ENCODE measurements around the gene ADAMTS3. TPM values are rescaled to one million over a fixed set of nuclear protein-coding genes. Genes with fewer than 3 reads are reported as not detected.

ADAMTS3 gene
- polyA plus RNA-seq, 1 donor (not counting 4 experiments of a cell fraction or from before 2014, with no cell fraction given), result 0.09 TPM

- no peaks in the 10 kb centered on the region for H3K36me3 ChIP-seq (ENCODE audit: control insufficient read depth in 2 of 2, extremely low read depth in 1 of 2, insufficient read depth in 2 of 2, low read length in 2 of 2)
- FAIRE-seq (no peak), DNase-seq (ENCODE audit: low read depth, low spot score) (no peak)
- no peak overlapping the region for H3K4me2 ChIP-seq (ENCODE audit: control insufficient read depth, extremely low read depth, insufficient read depth, low read depth, low read length)
- H2AFZ ChIP-seq (ENCODE audit: control insufficient read depth, low read length), result no peak overlapping the region
- no peaks in the 10 kb centered on the region for H3K27me3 ChIP-seq (ENCODE audit: control insufficient read depth, extremely low read depth, insufficient read depth, low read length)
- dilution Hi-C loops (cut with MboI; ENCODE audit: extremely low pct_ligation_motif_present, low sequenced_read_pairs), result no loop called here
- H3K27ac ChIP-seq (ENCODE audit: control insufficient read depth, insufficient read depth, low read length), result no peak overlapping the region
- no peaks in the 10 kb centered on the region for H3K9me1 ChIP-seq (ENCODE audit: control insufficient read depth, extremely low read depth, insufficient read depth, low read length)
- no peaks in the 10 kb centered on the region for H3K79me2 ChIP-seq (ENCODE audit: control insufficient read depth, insufficient read depth, low read length)
- no peaks in the 10 kb centered on the region for H3K9me3 ChIP-seq (ENCODE audit: control insufficient read depth, low read depth, low read length)
- TF ChIP-seq EZH2 (IDR thresholded peaks at IDR 0.05; ENCODE audit: low read length), result no peak
- H3K4me1 ChIP-seq (ENCODE audit: control insufficient read depth, extremely low read depth, insufficient read depth, low read length), result no peaks in the 10 kb centered on the region
- H3K4me3 ChIP-seq (ENCODE audit: control insufficient read depth in 2 of 3, extremely low read depth in 1 of 3, insufficient read depth in 2 of 3, low read depth in 1 of 3, low read length in 3 of 3), result no peak overlapping the region
- no peak overlapping the region for H3K9ac ChIP-seq (ENCODE audit: control insufficient read depth, extremely low read depth, insufficient read depth, low read length)
- no peaks in the 10 kb centered on the region for H4K20me1 ChIP-seq (ENCODE audit: control insufficient read depth, extremely low read depth, insufficient read depth, low read length)
These were observed 105.3 kb downstream of the ADAMTS3 start for GRCh38 chr4:72463724-72464123.

GRCh38 chr4:72457158-72457557 is 111.9 kb downstream of the ADAMTS3 start:
- no peaks in the 10 kb centered on the region for H3K79me2 ChIP-seq (ENCODE audit: control insufficient read depth, insufficient read depth, low read length)
- H3K27me3 ChIP-seq (ENCODE audit: control insufficient read depth, extremely low read depth, insufficient read depth, low read length), result no peaks in the 10 kb centered on the region
- no peaks in the 10 kb centered on the region for H3K9me1 ChIP-seq (ENCODE audit: control insufficient read depth, extremely low read depth, insufficient read depth, low read length)
- DNase-seq (ENCODE audit: low read depth, low spot score) (no peak), FAIRE-seq (no peak)
- no peak overlapping the region for H3K9ac ChIP-seq (ENCODE audit: control insufficient read depth, extremely low read depth, insufficient read depth, low read length)
- no peak overlapping the region for H3K4me2 ChIP-seq (ENCODE audit: control insufficient read depth, extremely low read depth, insufficient read depth, low read depth, low read length)
- H3K4me1 ChIP-seq (ENCODE audit: control insufficient read depth, extremely low read depth, insufficient read depth, low read length), result no peaks in the 10 kb centered on the region
- TF ChIP-seq EZH2 (IDR thresholded peaks at IDR 0.05; ENCODE audit: low read length), result no peak
- TF ChIP-seq CTCF (optimal IDR thresholded peaks at IDR 0.05 in 1 of 3, IDR thresholded peaks at IDR 0.05 in 1 of 3, conservative IDR thresholded peaks at IDR 0.05 in 1 of 3; ENCODE audit: extremely low read depth in 1 of 3, insufficient read depth in 2 of 3, low read length in 3 of 3), result no peak
- no peaks in the 10 kb centered on the region for H3K36me3 ChIP-seq (ENCODE audit: control insufficient read depth in 2 of 2, extremely low read depth in 1 of 2, insufficient read depth in 2 of 2, low read length in 2 of 2)
- H3K27ac ChIP-seq (ENCODE audit: control insufficient read depth, insufficient read depth, low read length), result no peak overlapping the region
- no peaks in the 10 kb centered on the region for H4K20me1 ChIP-seq (ENCODE audit: control insufficient read depth, extremely low read depth, insufficient read depth, low read length)
- H3K4me3 ChIP-seq (ENCODE audit: control insufficient read depth in 2 of 3, extremely low read depth in 1 of 3, insufficient read depth in 2 of 3, low read depth in 1 of 3, low read length in 3 of 3), result no peak overlapping the region
- H2AFZ ChIP-seq (ENCODE audit: control insufficient read depth, low read length), result no peak overlapping the region
- dilution Hi-C loops (cut with MboI; ENCODE audit: extremely low pct_ligation_motif_present, low sequenced_read_pairs), result no loop called here
- H3K9me3 ChIP-seq (ENCODE audit: control insufficient read depth, low read depth, low read length), result no peaks in the 10 kb centered on the region

- Histone ChIP-seq H3K36me3 (ENCODE audit: control insufficient read depth in 2 of 2, extremely low read depth in 1 of 2, insufficient read depth in 2 of 2, low read length in 2 of 2) (no peaks in the 10 kb centered on the region), H3K27ac (ENCODE audit: control insufficient read depth, insufficient read depth, low read length) (no peak overlapping the region), H3K9me3 (ENCODE audit: control insufficient read depth, low read depth, low read length) (no peaks in the 10 kb centered on the region), H3K79me2 (ENCODE audit: control insufficient read depth, insufficient read depth, low read length) (no peaks in the 10 kb centered on the region), H3K4me2 (ENCODE audit: control insufficient read depth, extremely low read depth, insufficient read depth, low read depth, low read length) (no peak overlapping the region), H4K20me1 (ENCODE audit: control insufficient read depth, extremely low read depth, insufficient read depth, low read length) (no peaks in the 10 kb centered on the region), H3K27me3 (ENCODE audit: control insufficient read depth, extremely low read depth, insufficient read depth, low read length) (no peaks in the 10 kb centered on the region), H3K4me1 (ENCODE audit: control insufficient read depth, extremely low read depth, insufficient read depth, low read length) (no peaks in the 10 kb centered on the region), H2AFZ (ENCODE audit: control insufficient read depth, low read length) (no peak overlapping the region), H3K9ac (ENCODE audit: control insufficient read depth, extremely low read depth, insufficient read depth, low read length) (no peak overlapping the region), H3K4me3 (ENCODE audit: control insufficient read depth in 2 of 3, extremely low read depth in 1 of 3, insufficient read depth in 2 of 3, low read depth in 1 of 3, low read length in 3 of 3) (no peak overlapping the region), H3K9me1 (ENCODE audit: control insufficient read depth, extremely low read depth, insufficient read depth, low read length) (no peaks in the 10 kb centered on the region)
- dilution Hi-C loops (cut with MboI; ENCODE audit: extremely low pct_ligation_motif_present, low sequenced_read_pairs), result no loop called here
- DNase-seq (ENCODE audit: low read depth, low spot score) (no peak), FAIRE-seq (no peak)
- TF ChIP-seq EZH2 (IDR thresholded peaks at IDR 0.05; ENCODE audit: low read length), result no peak
- TF ChIP-seq CTCF (optimal IDR thresholded peaks at IDR 0.05 in 1 of 3, IDR thresholded peaks at IDR 0.05 in 1 of 3, conservative IDR thresholded peaks at IDR 0.05 in 1 of 3; ENCODE audit: extremely low read depth in 1 of 3, insufficient read depth in 2 of 3, low read length in 3 of 3), result no peak
These were observed 117.7 kb downstream of the ADAMTS3 start for GRCh38 chr4:72451349-72451748.

Data from keratinocyte (primary cell).